PC-9 (cell line): Measurements from ENCODE around the gene WSCD2. TPM values are rescaled to one million over a fixed set of nuclear protein-coding genes. Genes with fewer than 3 reads are reported as not detected.

ENCODE experiments used
- BruUV-seq: library from RNA; stranded (reverse); fragments of 400-500 nt; replicated peaks from 2 replicates; lab custom pipeline; 2021; lab: Mats Ljungman, UMichigan
- CTCF ChIA-PET: fragments of 300-600 bp; sonication (Branson Sonifier 250); formaldehyde crosslinking; loops from one replicate; lab custom pipeline; 2022; ENCODE audit warnings: antibody characterized with exemption; lab: Charles Lee
- POLR2A ChIA-PET: fragments of 300-600 bp; sonication (Branson Sonifier 250); formaldehyde crosslinking; loops from one replicate; lab custom pipeline; 2022; ENCODE audit warnings: antibody characterized with exemption; ENCODE audit not compliant: unreplicated experiment; lab: Charles Lee
- DNase-seq, 2 experiments: peaks; one replicate each; pipeline versions ENCODE4 v3.0.0 to v3.0.0-alpha.2; 2015 to 2022; ENCODE audit warnings: mixed read lengths in 1 of 2
- H2AFZ ChIP-seq: fragments of 200-600 bp; sonication (generic); 2 replicates; pipeline ENCODE4 v1.8.1; 2017; ENCODE audit warnings: antibody characterized with exemption
- H3F3A ChIP-seq: fragments of 200-600 bp; sonication (generic); 2 replicates; pipeline ENCODE4 v1.8.1; 2017; ENCODE audit warnings: antibody characterized with exemption, mild to moderate bottlenecking, low read depth; ENCODE audit not compliant: insufficient read depth
- H3K27ac ChIP-seq: fragments of 200-600 bp; sonication (generic); 2 replicates; pipeline ENCODE4 v1.6.1; 2016; ENCODE audit warnings: mixed run types
- H3K27me3 ChIP-seq: fragments of 200-600 bp; sonication (generic); 2 replicates; pipeline ENCODE4 v1.6.1; 2016; ENCODE audit warnings: low read depth, mixed run types; ENCODE audit not compliant: insufficient read depth
- H3K36me3 ChIP-seq: fragments of 200-600 bp; sonication (generic); 2 replicates; pipeline ENCODE4 v1.6.1; 2016; ENCODE audit warnings: low read depth, mixed run types
- H3K4me1 ChIP-seq: fragments of 200-600 bp; sonication (generic); replicated peaks from 2 replicates; pipeline ENCODE4 v1.6.1; 2016; ENCODE audit warnings: mixed run types; ENCODE audit not compliant: insufficient read depth
- H3K4me2 ChIP-seq: fragments of 200-600 bp; sonication (generic); 2 replicates; pipeline ENCODE4 v1.6.1; 2017; ENCODE audit warnings: mixed run types
- H3K4me3 ChIP-seq: fragments of 200-600 bp; sonication (generic); 2 replicates; pipeline ENCODE4 v1.6.1; 2016; ENCODE audit warnings: mixed run types
- H3K79me2 ChIP-seq: fragments of 200-600 bp; sonication (generic); 2 replicates; pipeline ENCODE4 v1.6.1; 2017; ENCODE audit warnings: low read depth, mixed run types
- H3K9me2 ChIP-seq: fragments of 200-600 bp; sonication (generic); 2 replicates; pipeline ENCODE4 v1.8.1; 2017; ENCODE audit warnings: mild to moderate bottlenecking; ENCODE audit not compliant: insufficient read depth
- H3K9me3 ChIP-seq: fragments of 200-600 bp; sonication (generic); 2 replicates; pipeline ENCODE4 v1.8.1; 2016; ENCODE audit warnings: low read depth; ENCODE audit not compliant: insufficient read depth
- H4K20me1 ChIP-seq: fragments of 200-600 bp; sonication (generic); 2 replicates; pipeline ENCODE4 v1.8.1; 2017; ENCODE audit not compliant: insufficient read depth
- EZH2 ChIP-seq: fragments of 200-600 bp; sonication (generic); IDR thresholded peaks from 2 replicates; pipeline ENCODE4 v1.8.0; 2017; ENCODE audit warnings: antibody characterized with exemption, low read depth
- intact Hi-C: fragments of 100-400 bp; cut with micrococcal nuclease; formaldehyde crosslinking; loops from one replicate; pipeline ENCODE4 v1.10.0; 2022; ENCODE audit not compliant: unreplicated experiment
- total RNA-seq: library from RNA; stranded (reverse); gene quantifications from 2 replicates; pipeline ENCODE4 v1.2.3, GENCODE V29; 2021
- TF ChIP-seq, protein P1 (sequence below): fragments of 200-600 bp; sonication (generic); conservative IDR thresholded peaks from 2 replicates; pipeline ENCODE4 v1.6.1; 2017; ENCODE audit warnings: mixed run types, antibody characterized with exemption, mild to moderate bottlenecking, moderate library complexity

The WSCD2 gene
- total RNA-seq, 1 experiment from 2014 or later: not detected

DNA sequence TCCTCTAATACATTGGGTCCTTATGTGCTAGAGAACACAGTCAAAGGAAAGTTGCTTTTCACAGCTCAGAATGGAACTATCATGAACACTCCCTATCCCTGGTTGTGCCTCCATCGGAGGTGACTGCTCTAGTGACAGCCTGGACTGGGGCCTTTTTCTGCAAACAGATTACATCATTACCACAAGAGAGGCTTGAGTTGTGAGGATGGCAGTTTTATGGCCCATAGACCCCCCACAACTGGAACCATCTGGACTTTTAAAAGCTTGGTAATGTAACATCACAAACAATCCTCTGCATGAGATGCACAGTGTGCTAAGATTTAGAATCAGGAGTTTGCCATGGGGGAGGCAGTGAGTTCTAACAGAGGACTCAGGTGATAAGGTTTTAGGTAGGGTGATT lies 46.6 kb upstream of the WSCD2 start:
- Histone ChIP-seq H3K4me2 (no peak overlapping the region), H3K79me2 (no peaks in the 10 kb centered on the region), H3F3A (no peaks in the 10 kb centered on the region), H3K9me3 (no peaks in the 10 kb centered on the region), H3K27ac (no peak overlapping the region), H3K36me3 (no peaks in the 10 kb centered on the region), H3K9me2 (no peaks in the 10 kb centered on the region), H3K27me3 (no peaks in the 10 kb centered on the region; the same call in 1 of the 2 replicates), H3K4me3 (no peak overlapping the region), H3K4me1 (no peaks in the 10 kb centered on the region), H4K20me1 (no peaks in the 10 kb centered on the region), H2AFZ (no peak overlapping the region)
- intact Hi-C loops: no loop called here
- ChIA-PET POLR2A (no interaction called here), CTCF (no interaction called here)
- no TSS peak for BruUV-seq
- TF ChIP-seq EZH2: no peak
- TF ChIP-seq, protein P1, sequence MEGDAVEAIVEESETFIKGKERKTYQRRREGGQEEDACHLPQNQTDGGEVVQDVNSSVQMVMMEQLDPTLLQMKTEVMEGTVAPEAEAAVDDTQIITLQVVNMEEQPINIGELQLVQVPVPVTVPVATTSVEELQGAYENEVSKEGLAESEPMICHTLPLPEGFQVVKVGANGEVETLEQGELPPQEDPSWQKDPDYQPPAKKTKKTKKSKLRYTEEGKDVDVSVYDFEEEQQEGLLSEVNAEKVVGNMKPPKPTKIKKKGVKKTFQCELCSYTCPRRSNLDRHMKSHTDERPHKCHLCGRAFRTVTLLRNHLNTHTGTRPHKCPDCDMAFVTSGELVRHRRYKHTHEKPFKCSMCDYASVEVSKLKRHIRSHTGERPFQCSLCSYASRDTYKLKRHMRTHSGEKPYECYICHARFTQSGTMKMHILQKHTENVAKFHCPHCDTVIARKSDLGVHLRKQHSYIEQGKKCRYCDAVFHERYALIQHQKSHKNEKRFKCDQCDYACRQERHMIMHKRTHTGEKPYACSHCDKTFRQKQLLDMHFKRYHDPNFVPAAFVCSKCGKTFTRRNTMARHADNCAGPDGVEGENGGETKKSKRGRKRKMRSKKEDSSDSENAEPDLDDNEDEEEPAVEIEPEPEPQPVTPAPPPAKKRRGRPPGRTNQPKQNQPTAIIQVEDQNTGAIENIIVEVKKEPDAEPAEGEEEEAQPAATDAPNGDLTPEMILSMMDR: no peak
- DNase-seq: no peak

DNA sequence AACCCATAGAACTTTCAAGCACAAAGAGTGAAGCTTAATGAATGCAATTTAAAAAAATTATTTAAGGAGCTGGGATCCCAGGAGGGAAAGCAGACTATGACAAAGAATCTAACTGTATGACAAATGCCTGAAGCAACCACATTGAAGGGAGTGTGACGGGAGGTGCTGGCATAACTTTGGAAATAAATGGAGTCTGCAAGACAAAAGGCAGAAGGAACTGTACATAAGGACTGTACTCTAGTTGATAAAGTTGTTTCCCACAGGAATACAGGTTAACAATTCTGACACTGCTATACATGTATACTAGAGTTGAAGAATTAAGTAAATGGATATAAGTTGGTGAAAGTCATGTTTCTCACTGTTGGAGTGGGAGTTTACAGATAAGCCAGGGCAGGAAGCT lies 41.2 kb upstream of the WSCD2 start:
- Histone ChIP-seq H3F3A (no peaks in the 10 kb centered on the region), H3K36me3 (no peaks in the 10 kb centered on the region), H2AFZ (no peak overlapping the region), H3K27me3 (peaks cover 36% of the 10 kb centered on the region), H3K4me2 (no peak overlapping the region), H3K27ac (no peak overlapping the region), H3K4me1 (no peaks in the 10 kb centered on the region), H3K9me2 (no peaks in the 10 kb centered on the region), H3K79me2 (no peaks in the 10 kb centered on the region), H4K20me1 (no peaks in the 10 kb centered on the region), H3K4me3 (no peak overlapping the region), H3K9me3 (no peaks in the 10 kb centered on the region)
- POLR2A ChIA-PET: no interaction called here
- no peak for DNase-seq
- intact Hi-C loops: no loop called here
- CTCF ChIA-PET: no interaction called here
- TF ChIP-seq, protein P1: no peak
- no peak for TF ChIP-seq EZH2
- BruUV-seq: no TSS peak

DNA sequence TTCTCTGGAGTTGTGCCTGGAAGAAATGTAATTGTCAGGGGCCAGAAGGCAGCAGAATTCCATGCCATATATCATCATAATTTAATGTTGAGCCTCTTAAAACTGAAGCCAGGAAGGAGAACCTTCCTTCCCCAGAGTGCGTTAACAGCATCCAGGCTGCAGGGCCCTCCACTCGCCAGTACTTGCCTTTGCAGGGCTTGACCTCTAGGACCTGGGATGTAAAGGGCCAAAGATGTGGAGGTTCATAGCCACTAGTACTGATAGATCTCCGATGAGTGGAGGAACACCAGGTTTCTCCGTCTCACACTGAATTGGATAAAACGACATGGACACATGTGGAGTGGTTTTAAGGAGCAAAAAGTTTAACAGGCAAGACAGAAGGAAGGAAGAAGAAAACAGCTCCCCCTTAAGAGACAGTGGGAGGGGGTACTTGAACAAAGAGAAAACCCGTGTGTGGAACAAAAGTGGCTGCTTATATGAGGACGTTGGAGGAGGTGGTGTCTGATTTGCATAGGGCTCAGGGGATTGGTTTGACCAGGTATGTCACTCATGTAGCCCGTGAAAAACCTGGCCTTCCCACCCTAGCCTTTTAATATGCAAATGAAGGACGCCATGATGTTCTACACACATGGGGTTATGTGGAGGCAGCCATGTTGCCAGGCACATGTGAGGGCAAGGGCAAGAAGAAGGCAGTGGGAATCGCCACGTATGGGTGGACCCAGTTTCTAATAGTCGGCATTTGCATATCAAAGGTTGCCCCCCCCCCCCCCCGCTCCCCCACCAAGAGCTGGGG lies 38.8 kb upstream of the WSCD2 start:
- H3K4me2 ChIP-seq: no peak overlapping the region
- no peak overlapping the region for H3K4me3 ChIP-seq
- ChIA-PET CTCF (no interaction called here), POLR2A (no interaction called here)
- H4K20me1 ChIP-seq: no peaks in the 10 kb centered on the region
- no TSS peak for BruUV-seq
- no peaks in the 10 kb centered on the region for H3K9me2 ChIP-seq
- TF ChIP-seq EZH2: no peak
- TF ChIP-seq, protein P1: no peak
- H3K79me2 ChIP-seq: no peaks in the 10 kb centered on the region
- peaks cover 53% of the 10 kb centered on the region for H3K27me3 ChIP-seq
- no peaks in the 10 kb centered on the region for H3K9me3 ChIP-seq
- no peaks in the 10 kb centered on the region for H3F3A ChIP-seq
- no peaks in the 10 kb centered on the region for H3K36me3 ChIP-seq
- DNase-seq: no peak
- intact Hi-C loops: no loop called here
- H3K27ac ChIP-seq: no peak overlapping the region
- no peak overlapping the region for H2AFZ ChIP-seq
- H3K4me1 ChIP-seq: no peaks in the 10 kb centered on the region
